Right atrium auricular region (tissue), 2 donors: ENCODE data around the gene STX7. TPM values are rescaled to one million over a fixed set of nuclear protein-coding genes. Genes with fewer than 3 reads are reported as not detected.

ENCODE experiments used
- DNase-seq: peaks from one replicate; pipeline ENCODE4 v3.0.0-alpha.2; 2019; ENCODE audit warnings: low spot score
- H3K27ac ChIP-seq, 2 donors: fragments of 200-600 bp; sonication (generic); 1 replicate in 1 of 2; 2 replicates in 1 of 2; pipeline ENCODE4 v1.5.1; 2016 to 2019
- H3K27me3 ChIP-seq, 2 donors: fragments of 200-600 bp; sonication (generic); one replicate each; pipeline versions ENCODE4 v1.5.1 to v1.6.0; 2017 to 2019
- H3K36me3 ChIP-seq: fragments of 200-600 bp; sonication (generic); one replicate; pipeline ENCODE4 v1.5.1; 2016
- H3K4me1 ChIP-seq, 2 donors: fragments of 200-600 bp; sonication (generic); one replicate each; pipeline versions ENCODE4 v1.5.1 to v1.6.0; 2017 to 2019
- H3K4me3 ChIP-seq, 2 donors: fragments of 200-600 bp; sonication (generic); 1 replicate in 1 of 2; 2 replicates in 1 of 2; pipeline ENCODE4 v1.5.1; 2017 to 2019; ENCODE audit warnings: mild to moderate bottlenecking in 1 of 2, moderate library complexity in 1 of 2
- H3K9me3 ChIP-seq, 2 donors: fragments of 200-600 bp; sonication (generic); one replicate each; pipeline ENCODE4 v1.5.1; 2019
- total RNA-seq, 2 donors: library from RNA; depleted of rRNA; stranded (reverse); fragments of >200 nt; gene quantifications; one replicate each; pipeline ENCODE4 v1.1.0, GENCODE V29; 2016
- TF ChIP-seq, protein P1 (sequence below), 2 donors: fragments of 200-600 bp; sonication (generic); IDR thresholded peaks; one replicate each; pipeline ENCODE4 v1.5.1; 2019; ENCODE audit warnings: antibody characterized with exemption in 2 of 2

The STX7 gene
- total RNA-seq, 2 donors from 2014 or later: 27.0 to 39.9 TPM

DNA sequence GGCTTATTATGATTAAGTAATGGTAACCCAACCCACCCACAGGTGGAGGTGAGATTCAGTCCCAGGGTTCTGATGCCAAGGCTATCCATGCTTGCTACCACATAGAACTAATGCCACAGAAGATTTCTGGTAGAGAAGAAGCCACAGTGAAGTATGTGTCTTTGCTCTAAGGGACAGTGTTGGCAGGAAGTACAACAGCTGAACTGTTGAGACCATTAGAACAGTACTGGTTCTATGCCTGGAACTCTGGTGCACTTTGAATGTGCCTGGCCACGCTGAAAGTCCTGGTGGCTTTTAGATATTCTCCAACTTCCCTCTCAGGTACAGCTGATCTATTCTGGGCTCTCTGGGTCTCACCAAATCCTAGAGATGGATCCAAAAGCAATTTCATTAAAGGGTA is 7.8 kb downstream of the STX7 start:
- Histone ChIP-seq H3K27ac (no peak overlapping the region), H3K4me1 (peaks cover 0 to 47% of the 10 kb centered on the region in 2 donors), H3K4me3 (no peak overlapping the region), H3K36me3 (peaks cover 21% of the 10 kb centered on the region), H3K27me3 (no peaks in the 10 kb centered on the region), H3K9me3 (no peaks in the 10 kb centered on the region)
- TF ChIP-seq, protein P1, sequence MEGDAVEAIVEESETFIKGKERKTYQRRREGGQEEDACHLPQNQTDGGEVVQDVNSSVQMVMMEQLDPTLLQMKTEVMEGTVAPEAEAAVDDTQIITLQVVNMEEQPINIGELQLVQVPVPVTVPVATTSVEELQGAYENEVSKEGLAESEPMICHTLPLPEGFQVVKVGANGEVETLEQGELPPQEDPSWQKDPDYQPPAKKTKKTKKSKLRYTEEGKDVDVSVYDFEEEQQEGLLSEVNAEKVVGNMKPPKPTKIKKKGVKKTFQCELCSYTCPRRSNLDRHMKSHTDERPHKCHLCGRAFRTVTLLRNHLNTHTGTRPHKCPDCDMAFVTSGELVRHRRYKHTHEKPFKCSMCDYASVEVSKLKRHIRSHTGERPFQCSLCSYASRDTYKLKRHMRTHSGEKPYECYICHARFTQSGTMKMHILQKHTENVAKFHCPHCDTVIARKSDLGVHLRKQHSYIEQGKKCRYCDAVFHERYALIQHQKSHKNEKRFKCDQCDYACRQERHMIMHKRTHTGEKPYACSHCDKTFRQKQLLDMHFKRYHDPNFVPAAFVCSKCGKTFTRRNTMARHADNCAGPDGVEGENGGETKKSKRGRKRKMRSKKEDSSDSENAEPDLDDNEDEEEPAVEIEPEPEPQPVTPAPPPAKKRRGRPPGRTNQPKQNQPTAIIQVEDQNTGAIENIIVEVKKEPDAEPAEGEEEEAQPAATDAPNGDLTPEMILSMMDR (IDR thresholded peaks at IDR 0.05): no peak
- no peak for DNase-seq

DNA sequence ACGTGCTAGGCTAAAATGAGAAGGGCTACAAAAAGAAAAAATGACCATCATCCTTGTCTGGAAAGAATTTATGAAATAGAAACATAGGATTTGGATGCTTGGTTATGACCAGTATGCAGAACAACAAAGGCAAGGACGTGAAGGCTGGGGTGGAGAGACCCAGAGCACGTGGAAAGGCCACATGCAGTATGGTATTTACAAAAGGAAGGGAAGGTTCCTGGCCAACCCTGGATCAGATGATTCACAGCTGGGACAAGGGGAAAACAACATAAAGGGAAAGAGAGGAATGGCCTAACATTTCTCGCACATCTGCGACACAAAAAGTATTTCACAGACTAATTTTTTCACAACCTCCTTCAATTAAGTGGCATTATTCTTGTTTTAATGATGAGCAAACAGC is 8.2 kb downstream of the STX7 start:
- Histone ChIP-seq H3K27ac (no peak overlapping the region), H3K4me3 (no peak overlapping the region), H3K4me1 (peaks cover 0 to 48% of the 10 kb centered on the region in 2 donors), H3K9me3 (no peaks in the 10 kb centered on the region), H3K27me3 (no peaks in the 10 kb centered on the region), H3K36me3 (peaks cover 21% of the 10 kb centered on the region)
- TF ChIP-seq, protein P1 (IDR thresholded peaks at IDR 0.05): no peak
- no peak for DNase-seq

DNA sequence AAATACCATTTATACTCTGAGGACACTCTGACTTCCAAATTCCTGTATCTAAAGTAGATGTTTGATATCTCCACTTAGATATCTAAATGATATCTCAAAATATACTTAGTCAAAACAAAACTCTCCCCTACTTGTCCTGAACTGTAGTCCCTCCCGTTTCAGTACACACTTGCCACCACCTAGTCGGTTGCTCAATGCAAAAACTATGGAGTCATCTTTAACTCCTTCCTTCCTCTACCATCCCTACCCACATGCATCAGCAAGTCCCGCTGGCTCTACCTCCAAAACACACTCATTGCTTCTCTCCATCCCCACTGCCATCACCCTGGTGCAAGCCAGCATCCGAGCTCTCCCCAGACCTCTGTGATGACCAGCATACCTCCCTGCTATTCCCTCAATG is 13.2 kb downstream of the STX7 start:
- Histone ChIP-seq H3K27ac (no peak overlapping the region), H3K27me3 (no peaks in the 10 kb centered on the region), H3K9me3 (no peaks in the 10 kb centered on the region), H3K4me3 (no peak overlapping the region), H3K36me3 (peaks cover 26% of the 10 kb centered on the region), H3K4me1 (peaks cover 0 to 20% of the 10 kb centered on the region in 2 donors)
- TF ChIP-seq, protein P1 (IDR thresholded peaks at IDR 0.05): no peak
- DNase-seq: no peak

DNA sequence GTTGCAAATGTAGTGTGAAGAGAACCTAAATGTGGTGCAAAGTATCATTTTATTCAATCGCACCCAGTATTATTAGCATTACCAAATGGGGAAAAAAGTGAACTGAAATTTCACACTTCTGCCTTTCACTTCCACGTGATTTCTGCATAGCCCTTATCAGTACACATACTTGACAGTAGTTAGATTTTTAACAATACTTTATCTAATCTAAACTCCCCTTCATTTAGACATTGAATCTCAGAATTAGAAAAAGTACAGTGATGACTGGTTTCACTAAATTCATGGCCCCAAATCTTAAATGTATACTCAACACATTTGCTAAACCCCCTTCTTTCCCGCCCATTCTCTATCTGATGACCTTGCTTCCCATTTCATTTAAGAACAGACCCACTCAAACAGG is 14.3 kb downstream of the STX7 start:
- DNase-seq: no peak
- no peaks in the 10 kb centered on the region for H3K27me3 ChIP-seq
- peaks cover 0 to 9% of the 10 kb centered on the region in 2 donors for H3K4me1 ChIP-seq
- peaks cover 26% of the 10 kb centered on the region for H3K36me3 ChIP-seq
- no peak overlapping the region for H3K27ac ChIP-seq
- no peak overlapping the region for H3K4me3 ChIP-seq
- TF ChIP-seq, protein P1 (IDR thresholded peaks at IDR 0.05): no peak
- H3K9me3 ChIP-seq: no peaks in the 10 kb centered on the region

DNA sequence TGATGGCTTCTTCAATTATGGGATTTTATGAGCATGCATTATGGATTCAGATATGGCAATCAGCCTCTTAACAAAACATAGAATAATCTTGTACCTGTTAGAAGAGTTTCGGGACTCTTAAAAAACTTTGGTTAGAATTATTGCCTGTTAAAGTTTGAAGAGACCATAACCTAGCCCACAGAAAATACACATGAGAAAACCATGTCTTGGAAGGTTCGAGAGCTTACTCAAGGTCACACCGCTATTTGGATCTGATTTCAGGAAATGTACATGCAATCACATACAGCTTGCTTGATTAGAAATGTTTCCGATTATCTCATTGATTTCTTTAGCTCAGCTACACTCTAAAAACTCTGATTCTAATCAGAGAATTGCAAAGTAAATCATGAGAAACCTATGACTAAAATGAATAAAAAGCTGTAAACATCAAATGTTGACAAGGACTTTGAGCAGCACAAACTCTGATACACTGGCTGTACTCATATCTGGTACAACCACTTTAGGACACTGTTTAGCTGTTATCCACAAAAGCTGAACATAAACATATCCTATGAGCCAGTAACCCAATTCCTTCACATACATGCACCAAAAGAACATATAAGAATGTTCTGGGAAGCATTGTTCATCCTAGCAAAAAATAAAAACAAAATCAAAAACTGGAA is 16.3 kb downstream of the STX7 start:
- H3K4me1 ChIP-seq: peaks cover 0 to 13% of the 10 kb centered on the region in 2 donors
- TF ChIP-seq, protein P1 (IDR thresholded peaks at IDR 0.05): no peak
- no peaks in the 10 kb centered on the region for H3K27me3 ChIP-seq
- peaks cover 14% of the 10 kb centered on the region for H3K36me3 ChIP-seq
- H3K9me3 ChIP-seq: no peaks in the 10 kb centered on the region
- no peak for DNase-seq
- no peak overlapping the region for H3K4me3 ChIP-seq
- no peak overlapping the region for H3K27ac ChIP-seq

DNA sequence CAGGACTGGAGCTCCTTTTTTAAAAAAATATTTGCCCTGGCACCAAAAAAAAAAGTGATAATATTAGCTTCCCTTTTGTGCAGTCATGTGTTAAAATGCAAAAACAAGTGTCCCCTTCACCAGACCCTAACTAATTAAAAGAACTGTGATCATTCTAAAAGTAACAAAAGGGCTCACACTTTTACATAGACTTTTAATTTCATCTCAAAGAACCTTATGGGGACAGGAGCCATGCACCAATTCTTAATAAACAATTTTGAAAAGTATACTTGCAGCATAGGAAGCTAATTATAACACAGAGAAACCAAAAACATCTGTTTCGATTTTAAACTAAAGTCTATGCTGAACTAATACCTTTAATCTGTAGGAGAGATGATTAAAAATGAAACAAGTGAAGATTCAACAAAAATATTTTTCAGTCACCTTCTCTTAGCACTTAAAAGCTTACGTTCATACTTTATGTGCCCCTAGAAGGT is 17.3 kb downstream of the STX7 start:
- peaks cover 0 to 22% of the 10 kb centered on the region in 2 donors for H3K4me1 ChIP-seq
- no peaks in the 10 kb centered on the region for H3K9me3 ChIP-seq
- H3K36me3 ChIP-seq: peaks cover 5% of the 10 kb centered on the region
- no peak overlapping the region for H3K4me3 ChIP-seq
- DNase-seq: no peak
- H3K27ac ChIP-seq: no peak overlapping the region
- TF ChIP-seq, protein P1 (IDR thresholded peaks at IDR 0.05): no peak
- no peaks in the 10 kb centered on the region for H3K27me3 ChIP-seq
